AG09319 (cell line): Measurements from ENCODE around the gene UNCX.

ENCODE experiments used
- DNase-seq: peaks from one replicate; pipeline ENCODE4 v3.0.0-alpha.2; 2010; ENCODE audit warnings: low read depth; ENCODE audit errors: extremely low read depth
- TF ChIP-seq, protein P1 (sequence below): IDR thresholded peaks from 2 replicates; pipeline ENCODE4 v1.5.1; 2011; ENCODE audit warnings: low read depth, mild to moderate bottlenecking, inconsistent platforms, low read length, moderate library complexity

The UNCX gene

DNA sequence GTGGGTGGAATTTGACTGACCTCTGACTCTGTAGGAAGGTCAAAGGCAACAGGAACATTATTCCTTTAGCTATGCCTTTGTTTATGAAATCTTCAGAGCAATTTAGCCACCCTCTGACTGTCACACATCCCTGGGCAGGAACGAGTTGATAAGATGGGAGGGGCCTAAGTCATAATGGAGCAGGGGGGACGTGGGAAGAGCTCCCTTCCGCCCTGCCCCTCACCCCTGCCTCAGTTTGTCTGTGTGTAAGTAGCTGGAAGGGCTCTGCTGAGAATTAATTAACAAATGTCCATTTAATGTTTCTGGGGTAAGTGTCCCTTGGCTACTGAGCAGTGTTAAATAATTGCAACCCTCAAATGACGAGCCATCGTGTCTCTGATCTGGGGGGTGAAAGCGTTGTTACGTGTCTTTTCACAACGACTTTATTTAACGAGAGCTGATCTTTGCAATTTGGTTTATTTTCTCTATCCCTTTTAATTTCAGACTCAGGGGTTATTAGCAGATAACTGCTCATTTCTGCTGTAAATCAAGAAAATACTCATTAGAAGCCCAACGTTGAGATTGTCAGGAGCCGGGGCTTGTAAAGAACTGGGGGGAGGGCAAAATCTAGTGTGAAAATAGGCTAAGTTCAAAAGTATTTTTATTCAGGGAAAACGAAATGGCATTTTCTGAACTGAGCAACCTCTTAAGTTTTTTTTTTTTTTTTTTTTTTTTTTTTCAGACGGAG, 12.5 kb upstream of the UNCX start:
- TF ChIP-seq, protein P1, sequence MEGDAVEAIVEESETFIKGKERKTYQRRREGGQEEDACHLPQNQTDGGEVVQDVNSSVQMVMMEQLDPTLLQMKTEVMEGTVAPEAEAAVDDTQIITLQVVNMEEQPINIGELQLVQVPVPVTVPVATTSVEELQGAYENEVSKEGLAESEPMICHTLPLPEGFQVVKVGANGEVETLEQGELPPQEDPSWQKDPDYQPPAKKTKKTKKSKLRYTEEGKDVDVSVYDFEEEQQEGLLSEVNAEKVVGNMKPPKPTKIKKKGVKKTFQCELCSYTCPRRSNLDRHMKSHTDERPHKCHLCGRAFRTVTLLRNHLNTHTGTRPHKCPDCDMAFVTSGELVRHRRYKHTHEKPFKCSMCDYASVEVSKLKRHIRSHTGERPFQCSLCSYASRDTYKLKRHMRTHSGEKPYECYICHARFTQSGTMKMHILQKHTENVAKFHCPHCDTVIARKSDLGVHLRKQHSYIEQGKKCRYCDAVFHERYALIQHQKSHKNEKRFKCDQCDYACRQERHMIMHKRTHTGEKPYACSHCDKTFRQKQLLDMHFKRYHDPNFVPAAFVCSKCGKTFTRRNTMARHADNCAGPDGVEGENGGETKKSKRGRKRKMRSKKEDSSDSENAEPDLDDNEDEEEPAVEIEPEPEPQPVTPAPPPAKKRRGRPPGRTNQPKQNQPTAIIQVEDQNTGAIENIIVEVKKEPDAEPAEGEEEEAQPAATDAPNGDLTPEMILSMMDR: no peak
- no peak for DNase-seq

DNA sequence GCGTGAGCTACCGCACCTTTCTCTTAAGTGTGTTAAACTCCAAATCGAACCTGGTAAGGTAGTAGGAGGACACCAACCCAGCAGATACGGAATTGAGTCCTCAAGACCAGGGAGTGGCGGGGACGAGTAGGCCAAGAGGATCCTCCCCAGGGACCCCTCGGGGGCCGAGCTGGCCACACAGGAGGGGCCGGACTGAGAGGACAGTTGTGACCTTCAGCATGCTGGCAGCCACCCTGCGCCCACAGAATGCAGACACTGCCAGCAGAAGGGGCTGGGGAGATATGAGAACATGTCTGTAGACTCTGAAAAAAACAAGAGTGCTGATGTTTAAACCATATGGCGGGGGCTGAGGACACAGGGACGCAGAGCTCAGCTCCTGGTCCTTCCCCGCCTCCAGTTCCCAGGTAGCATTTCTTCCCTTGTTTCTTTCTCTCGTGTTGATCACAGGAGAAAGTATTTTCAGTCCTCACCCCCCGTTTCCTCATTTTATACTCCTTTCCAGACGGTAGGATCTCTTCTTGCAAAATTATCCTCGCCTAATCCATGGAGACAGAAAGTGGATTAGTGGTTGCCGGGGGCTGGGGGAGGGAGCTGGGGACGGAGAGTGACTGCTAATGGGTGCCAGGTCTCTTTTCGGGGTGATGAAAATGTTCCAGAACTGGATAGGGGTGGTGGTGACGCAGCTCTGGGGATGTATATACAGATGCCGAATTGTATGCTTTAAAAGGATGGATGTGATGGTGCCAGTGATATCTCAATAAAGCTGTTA, 11.5 kb upstream of the UNCX start:
- DNase-seq: no peak
- TF ChIP-seq, protein P1: no peak

DNA sequence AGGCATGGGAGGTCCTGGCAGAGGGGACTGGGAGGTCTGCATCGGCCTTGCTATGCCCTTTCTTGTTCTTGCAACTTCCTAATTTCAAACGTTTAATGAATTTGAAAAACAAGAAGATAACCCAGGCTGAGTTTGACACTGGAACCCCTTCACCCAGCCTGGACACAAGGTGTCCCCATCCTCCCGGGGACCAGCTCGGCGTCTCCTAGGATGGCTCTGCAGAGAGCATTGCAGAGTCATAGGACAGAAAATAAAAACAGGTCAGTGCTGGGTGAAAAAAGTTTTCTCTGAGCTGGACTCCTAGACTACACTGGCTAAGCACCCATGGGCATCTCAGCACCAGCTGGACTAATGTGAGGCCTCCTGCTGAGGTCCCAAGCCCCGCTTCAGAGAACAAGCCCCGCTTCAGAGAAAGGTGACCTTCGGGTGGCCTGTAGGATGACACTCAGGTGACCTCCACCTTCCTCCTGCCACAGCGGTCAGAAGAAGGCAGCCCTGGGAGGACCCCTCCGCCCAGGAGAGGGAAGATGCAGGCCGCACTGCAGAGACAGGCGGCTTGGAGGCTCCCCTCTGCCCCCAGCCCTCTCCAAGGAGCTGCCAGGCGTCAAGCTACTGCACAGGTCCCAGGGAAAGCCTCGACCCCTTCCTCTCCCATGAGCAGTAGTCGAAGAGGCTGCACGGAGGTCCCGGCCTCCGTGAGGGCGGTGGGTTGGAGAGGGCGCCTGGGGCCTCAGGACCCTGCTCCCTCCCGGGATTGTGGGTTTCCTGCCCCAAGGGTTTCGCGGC, 9.3 kb upstream of the UNCX start:
- DNase-seq: no peak
- TF ChIP-seq, protein P1: no peak

DNA sequence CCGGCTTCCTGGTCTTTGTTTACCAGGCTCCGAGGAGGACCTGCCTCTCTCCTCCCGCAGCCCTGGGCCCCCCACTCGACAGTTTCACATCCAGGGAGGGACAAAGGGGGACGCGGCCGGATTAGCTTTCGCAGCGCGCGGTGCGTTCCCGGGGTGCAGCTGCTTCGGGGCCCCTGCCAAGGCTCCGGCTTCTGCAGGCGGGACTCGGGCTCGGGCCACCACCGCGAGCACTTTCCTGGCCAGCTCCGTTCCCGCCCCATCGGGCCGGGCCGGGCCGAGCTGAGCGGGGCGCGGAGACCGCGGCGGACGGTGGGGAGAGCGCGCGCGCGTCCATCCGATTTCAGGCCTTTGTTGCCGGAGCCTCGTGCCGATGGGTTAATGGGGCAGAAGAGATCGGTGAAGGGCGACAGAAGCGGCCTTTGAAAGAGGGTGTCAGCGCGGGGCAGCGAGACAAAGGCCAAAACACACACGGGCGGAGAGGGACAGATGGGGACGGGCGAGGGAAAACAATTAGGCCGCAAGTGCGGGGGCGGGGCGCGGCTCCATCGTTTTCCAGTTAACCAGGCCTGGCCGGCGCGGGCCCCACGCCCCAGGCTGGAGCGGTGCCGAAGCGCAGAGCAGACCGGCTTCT, 8.5 kb upstream of the UNCX start:
- TF ChIP-seq, protein P1: no peak
- DNase-seq: no peak

DNA sequence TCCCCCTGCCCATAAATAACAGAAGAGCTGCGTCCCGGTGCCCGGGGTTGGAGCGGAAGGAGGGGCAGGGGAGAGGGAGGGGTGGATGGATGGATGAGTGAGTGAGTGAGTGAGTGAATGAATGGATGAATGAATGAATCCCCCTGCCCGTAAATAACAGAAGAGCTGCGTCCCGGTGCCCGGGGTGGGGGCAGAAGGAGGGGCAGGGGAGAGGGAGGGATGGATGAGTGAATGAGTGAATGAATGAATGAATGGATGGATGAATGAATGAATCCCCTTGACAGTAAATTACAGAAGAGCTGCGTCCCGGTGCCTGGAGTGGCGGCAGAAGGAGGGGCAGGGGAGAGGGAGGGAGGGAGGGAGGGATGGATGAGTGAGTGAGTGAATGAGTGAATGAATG, 7.6 kb upstream of the UNCX start:
- TF ChIP-seq, protein P1: no peak
- DNase-seq: no peak

DNA sequence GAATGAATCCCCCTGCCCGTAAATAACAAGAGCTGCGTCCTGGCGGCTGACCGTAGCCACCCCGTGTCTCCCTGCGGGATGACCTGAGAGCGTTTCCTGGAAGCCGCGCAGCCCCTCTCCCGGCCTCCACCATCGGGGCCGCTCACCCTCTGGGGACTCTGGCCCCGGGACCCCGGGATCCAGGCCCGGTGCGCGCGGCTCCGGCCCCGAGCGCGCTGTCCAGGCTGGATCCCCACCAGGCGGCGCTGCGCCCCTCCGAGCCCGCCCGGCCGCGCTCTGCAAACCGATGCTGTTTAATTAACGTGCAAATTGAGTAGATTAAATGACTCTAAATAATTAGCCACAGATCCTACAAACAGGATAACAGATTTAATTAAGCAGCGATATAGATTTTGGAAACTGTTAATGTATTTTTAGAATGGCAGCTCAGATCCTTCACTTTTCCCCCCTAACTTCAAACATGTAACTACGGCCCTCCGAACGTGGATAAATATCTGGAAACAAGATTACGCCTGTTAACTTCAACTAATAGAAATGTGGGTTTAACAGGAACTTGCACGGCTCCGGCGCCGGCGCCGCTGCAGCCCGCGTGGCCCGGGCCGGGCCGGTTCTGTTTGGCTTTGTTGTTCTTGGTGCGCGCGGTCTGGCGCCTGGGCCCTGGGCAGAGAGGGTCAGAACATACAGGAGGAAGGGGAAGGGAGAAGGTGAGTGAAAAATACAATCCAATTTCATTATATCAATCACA, 7.1 kb upstream of the UNCX start:
- TF ChIP-seq, protein P1: peak; percentile 41
- no peak for DNase-seq
